ENCODE results near the gene RPL14.

The RPL14 gene

GRCh38 chr3:40494698-40495097 is 37.6 kb downstream of the RPL14 start:
- Histone ChIP-seq H3K4me1 (ENCODE audit: control insufficient read depth in 1 of 2, insufficient read depth in 1 of 2, low read depth in 1 of 2, low read length in 1 of 2) (no peaks in the 10 kb centered on the region), H3K36me3 (no peaks in the 10 kb centered on the region), H3K9me3 (no peaks in the 10 kb centered on the region), H3K27me3 (no peaks in the 10 kb centered on the region), H3K4me3 (ENCODE audit: low read depth in 1 of 2, low read length in 1 of 2) (no peak overlapping the region), H3K27ac (no peak overlapping the region)
- no peak for TF ChIP-seq CTCF (IDR thresholded peaks at IDR 0.05)

GRCh38 chr3:40497288-40497687 is 40.1 kb downstream of the RPL14 start:
- H3K4me3 ChIP-seq (ENCODE audit: low read depth in 1 of 2, low read length in 1 of 2), result no peak overlapping the region
- TF ChIP-seq CTCF (IDR thresholded peaks at IDR 0.05), result no peak
- no peaks in the 10 kb centered on the region for H3K36me3 ChIP-seq
- no peaks in the 10 kb centered on the region for H3K9me3 ChIP-seq
- H3K4me1 ChIP-seq (ENCODE audit: control insufficient read depth in 1 of 2, insufficient read depth in 1 of 2, low read depth in 1 of 2, low read length in 1 of 2), result no peaks in the 10 kb centered on the region
- H3K27me3 ChIP-seq, result no peaks in the 10 kb centered on the region
- no peak overlapping the region for H3K27ac ChIP-seq

DNA sequence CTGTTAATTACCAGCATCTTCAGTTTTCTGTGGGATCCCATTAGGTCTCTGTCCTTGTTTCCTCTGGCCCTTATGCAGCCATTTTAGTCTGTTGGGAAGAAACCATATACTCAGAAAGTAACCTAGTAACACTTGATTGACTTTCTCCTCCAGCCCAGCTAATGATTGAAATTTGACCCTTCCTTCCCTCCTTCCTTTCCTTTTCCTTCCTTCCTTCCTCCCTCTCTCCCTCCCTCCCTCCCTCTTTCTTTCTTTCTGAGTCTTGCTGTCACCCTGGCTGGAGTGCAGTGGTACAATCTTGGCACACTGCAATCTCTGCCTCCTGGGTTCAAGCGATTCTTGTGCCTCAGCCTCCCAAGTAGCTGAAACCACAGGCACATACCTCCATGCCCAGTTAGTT is 42.8 kb downstream of the RPL14 start:
- Histone ChIP-seq H3K27me3 (no peaks in the 10 kb centered on the region), H3K27ac (no peak overlapping the region), H3K9me3 (no peaks in the 10 kb centered on the region), H3K4me1 (ENCODE audit: control insufficient read depth in 1 of 2, insufficient read depth in 1 of 2, low read depth in 1 of 2, low read length in 1 of 2) (peaks cover 4% of the 10 kb centered on the region in 2 experiments), H3K36me3 (no peaks in the 10 kb centered on the region), H3K4me3 (ENCODE audit: low read depth in 1 of 2, low read length in 1 of 2) (no peak overlapping the region)
- no peak for TF ChIP-seq CTCF (IDR thresholded peaks at IDR 0.05)

DNA sequence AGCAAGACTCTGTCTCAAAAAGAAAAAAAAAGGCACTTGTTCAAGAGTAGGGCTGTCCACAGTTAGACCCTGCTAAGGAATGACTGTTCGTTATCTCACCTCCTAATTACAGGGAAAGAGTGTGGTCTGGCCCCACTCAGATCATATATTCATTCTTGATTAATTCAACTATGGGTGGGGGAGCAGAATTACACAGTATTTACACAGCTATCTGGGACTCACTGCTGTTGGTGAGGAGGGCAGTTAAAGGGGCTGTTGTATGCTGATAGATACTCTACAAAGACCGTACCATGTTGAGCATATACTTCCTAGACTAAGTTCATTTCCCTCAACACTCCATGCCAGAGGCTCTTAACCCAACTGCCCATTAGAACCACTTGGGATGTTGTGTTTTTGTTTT is 44.9 kb downstream of the RPL14 start:
- H3K4me1 ChIP-seq (ENCODE audit: control insufficient read depth in 1 of 2, insufficient read depth in 1 of 2, low read depth in 1 of 2, low read length in 1 of 2), result peaks cover 18 to 19% of the 10 kb centered on the region in 2 experiments
- TF ChIP-seq CTCF (IDR thresholded peaks at IDR 0.05), result no peak

GRCh38 chr3:40504636-40505430 is 47.7 kb downstream of the RPL14 start:
- Histone ChIP-seq H3K9me3 (no peaks in the 10 kb centered on the region), H3K27me3 (no peaks in the 10 kb centered on the region), H3K4me1 (ENCODE audit: control insufficient read depth in 1 of 2, insufficient read depth in 1 of 2, low read depth in 1 of 2, low read length in 1 of 2) (peaks cover 18 to 19% of the 10 kb centered on the region in 2 experiments), H3K36me3 (no peaks in the 10 kb centered on the region), H3K4me3 (ENCODE audit: low read depth in 1 of 2, low read length in 1 of 2) (peak overlapping the region in 1 of 2 experiments; percentile 71), H3K27ac (no peak overlapping the region)
- no peak for TF ChIP-seq CTCF (IDR thresholded peaks at IDR 0.05)

More for the DNA sequence above, 44.9 kb downstream of the RPL14 start:
- no peaks in the 10 kb centered on the region for H3K27me3 ChIP-seq
- no peak overlapping the region for H3K27ac ChIP-seq
- no peaks in the 10 kb centered on the region for H3K36me3 ChIP-seq
- H3K4me3 ChIP-seq (ENCODE audit: low read depth in 1 of 2, low read length in 1 of 2), result no peak overlapping the region
- H3K9me3 ChIP-seq, result no peaks in the 10 kb centered on the region

Measured in neutrophil (primary cell).